Measurements from ENCODE around the gene SHB.
A peak's percentile ranks its signal among the peaks of the same experiment; 100 is the strongest.
"Not testable (repeated sequence)": the region's sequence is repeated elsewhere in the genome, so short reads cannot be mapped to it uniquely, and the experiment has no call there.

Gene SHB

DNA sequence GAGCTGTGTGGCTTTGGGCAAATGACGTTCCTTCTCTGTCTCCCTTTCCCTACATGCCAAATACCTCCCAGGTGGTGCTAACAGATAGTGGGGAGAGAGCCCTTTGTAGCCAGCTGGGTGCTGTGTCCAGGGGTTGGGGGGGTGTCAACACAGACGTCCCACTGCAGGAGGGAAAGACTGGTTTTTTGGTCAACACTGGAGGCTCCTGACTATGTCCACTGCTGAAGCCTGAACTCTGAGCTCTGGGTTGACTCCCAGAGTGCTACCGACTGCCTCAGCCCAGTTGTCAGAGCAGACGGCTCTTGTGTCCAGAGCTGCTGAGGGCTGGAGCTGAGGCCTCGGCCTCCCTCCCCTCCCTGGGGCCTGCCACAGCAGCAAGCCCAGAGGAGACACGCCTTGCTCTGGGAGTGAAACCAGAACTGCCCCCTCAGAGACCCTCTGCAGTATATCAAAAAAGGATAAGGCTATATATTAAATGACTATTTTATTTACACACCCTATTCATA lies 150.3 kb downstream of the SHB start:
- no peak for DNase-seq (ENCODE audit: low read depth)

DNA sequence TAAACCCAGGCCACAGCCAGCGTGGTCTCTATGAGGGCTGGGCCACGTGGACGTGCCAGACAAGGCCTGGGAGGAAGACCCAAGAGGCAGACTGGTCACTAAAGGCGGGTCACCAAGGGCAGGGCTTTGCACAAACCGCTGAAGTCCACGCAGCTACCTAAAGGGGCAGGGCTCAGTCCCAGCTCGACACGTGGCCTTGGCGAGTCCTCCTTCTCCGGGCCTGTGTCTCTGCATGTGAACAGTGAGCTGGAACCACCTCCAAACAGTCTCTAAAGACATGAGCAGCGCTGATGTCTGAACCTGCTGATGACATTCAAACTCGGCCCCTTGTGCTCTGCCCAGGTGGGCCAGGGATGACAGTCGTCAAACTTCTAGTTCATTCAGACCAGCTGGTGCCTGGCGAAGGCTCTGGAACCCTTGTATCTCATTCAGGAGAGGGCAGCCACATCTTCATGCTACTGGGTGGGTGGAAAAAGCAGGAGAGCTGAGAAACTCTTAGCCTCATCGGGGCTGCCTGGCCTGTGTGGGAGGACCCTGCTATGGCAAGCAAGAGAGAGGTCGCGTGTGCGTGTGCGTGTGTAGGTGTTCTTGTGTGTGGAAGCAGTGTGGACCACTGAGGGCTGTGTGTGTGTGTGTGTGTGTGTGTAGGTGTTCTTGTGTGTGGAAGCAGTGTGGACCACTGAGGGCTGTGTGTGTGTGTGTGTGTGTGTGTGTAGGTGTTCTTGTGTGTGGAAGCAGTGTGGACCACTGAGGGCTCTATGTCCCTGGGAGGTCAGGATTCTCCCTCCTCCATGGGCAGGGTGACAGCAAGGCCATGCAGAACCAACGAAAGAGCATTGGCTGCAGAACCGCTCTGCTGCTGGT lies 151.0 kb downstream of the SHB start:
- no peak for DNase-seq (ENCODE audit: low read depth)

DNA sequence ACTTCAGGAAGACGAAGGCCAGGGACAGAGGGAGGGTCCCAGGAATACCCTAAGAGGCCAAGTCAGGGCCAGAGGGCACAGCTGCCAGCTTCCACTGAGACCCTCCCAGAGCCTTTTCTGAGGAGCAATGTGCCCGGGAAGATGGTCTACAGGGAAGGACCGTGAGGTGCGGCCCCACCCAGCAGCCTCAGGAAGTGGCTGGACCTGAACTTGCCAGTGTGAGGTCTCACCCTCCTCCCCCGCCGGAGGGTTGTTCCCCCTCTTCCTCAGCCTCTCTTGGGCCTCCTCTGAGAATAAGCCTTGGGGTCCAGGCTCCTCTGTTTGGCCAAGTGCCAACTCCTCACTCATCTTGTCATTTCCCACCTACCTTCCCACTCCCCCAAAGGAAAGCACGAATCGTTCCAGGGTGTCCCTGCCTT lies 151.7 kb downstream of the SHB start:
- DNase-seq (ENCODE audit: low read depth), result no peak

- no peak for DNase-seq (ENCODE audit: low read depth)
These were observed 152.3 kb downstream of the SHB start for GRCh38 chr9:37916471-37917312.

DNA sequence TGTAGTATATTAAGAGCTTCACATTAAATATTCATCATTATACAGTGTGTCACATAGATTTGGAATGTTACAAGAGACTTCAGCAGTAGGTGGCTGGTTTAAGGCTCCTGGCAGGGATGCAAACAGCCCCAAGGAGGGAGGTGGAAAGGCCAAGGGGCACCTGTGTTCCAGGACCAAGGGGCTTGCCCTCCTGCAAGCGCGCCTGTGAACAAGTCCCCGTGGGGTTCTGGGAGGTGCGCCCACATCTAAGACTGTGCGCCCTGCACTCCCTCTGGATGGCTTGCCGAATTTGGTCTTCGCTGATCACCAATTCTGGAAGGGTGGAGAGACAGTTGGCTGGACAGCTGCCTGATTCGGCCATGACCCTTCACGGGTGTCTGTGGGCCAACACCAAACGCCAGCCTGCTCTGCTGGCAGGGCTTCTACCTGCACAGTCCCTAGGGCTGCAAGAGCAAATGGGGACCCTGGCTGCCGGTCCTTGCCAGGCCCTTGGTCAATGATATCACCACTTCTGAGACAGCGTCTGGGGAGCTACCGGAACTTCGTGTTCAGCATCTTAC lies 153.0 kb downstream of the SHB start:
- no peak for DNase-seq (ENCODE audit: low read depth)

DNA sequence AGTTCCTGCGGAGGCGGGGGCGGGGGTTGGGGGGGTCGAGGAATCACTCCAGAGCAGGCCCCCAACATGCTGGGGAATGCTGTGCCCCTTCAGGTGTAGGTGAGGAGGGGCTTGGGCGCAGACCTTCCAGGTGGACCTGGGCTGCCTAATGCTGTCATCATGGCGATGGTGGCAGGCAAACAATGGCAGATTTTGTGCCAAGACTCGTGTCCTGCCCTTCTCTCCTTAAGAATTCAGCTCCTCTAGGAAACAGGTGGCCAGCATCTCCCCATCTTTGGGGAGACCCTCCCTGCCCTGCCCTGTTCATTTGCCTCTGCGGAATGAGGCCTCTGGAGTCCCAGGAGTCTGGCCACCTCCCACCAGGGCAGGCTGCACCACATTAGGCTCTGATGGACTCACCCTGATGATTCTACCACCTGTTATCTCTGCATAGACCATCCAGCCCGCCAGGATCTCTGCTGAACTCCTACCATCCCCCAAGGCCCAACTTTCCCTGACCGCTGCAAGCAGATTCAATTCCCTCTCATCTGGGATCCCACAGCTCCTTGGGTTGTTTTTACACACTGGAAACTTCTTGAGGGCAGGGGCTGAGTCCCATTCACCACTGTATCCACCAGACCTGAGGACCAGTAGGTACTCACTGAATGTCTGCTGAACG lies 154.2 kb downstream of the SHB start:
- DNase-seq (ENCODE audit: low read depth), result no peak

- no peak for DNase-seq (ENCODE audit: low read depth)
These were observed 154.9 kb downstream of the SHB start for GRCh38 chr9:37914154-37914551.

DNA sequence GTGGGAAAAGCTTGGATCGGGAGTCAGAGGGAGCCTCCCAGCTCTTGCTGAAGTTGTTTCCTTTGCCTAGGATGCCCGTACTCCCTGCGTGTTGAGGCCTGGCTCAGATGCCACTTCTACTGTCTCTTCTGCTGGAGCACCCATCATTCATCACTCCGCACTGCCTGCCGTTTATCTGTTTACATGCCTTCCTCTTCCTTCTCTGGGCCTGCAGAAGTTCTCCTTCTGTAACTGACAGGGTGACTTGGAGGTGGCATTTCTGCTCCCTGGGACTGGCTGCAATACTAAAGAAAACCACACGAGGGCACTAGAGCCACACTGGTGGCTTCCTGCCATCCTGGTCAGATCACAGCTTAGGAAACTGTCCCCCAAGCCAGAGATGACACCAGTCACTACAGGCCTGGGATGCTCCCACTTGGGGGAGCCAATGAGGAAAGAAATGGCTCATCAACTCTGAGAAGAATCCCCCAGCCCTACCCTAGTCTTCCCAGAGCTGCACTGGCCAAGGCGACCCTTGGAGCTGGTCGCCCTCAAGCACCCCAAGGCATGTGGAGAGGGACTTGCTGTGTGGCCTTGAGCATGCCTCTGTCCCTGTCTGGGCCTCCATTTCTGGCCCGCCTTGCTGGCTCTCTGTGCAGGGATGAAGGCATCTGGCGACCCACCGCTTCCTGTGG lies 155.4 kb downstream of the SHB start:
- DNase-seq (ENCODE audit: low read depth), result peak; percentile 69

DNA sequence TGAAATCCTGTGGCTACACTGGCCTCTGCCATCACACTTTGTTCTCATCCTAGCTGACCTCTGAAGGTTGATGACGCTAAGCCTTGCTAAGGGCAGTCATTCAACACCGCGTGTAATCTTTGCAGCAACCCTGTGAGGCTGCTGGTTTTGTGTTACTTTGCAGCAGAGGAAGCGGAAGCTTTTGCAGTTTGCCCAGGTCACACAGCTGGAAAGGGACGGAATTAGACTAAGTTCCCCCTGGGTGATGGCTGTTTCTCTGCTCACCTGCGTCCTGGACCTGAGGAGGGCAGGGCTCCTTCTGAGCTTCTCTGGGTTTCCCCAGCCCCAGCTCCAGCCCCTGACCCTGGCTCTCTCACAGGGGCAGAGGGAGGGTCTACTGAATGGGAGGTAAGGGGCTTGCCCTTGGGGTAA lies 157.8 kb downstream of the SHB start:
- no peak for DNase-seq (ENCODE audit: low read depth)

GRCh38 chr9:37910271-37910670 lies 158.8 kb downstream of the SHB start:
- DNase-seq (ENCODE audit: low read depth), result no peak

DNA sequence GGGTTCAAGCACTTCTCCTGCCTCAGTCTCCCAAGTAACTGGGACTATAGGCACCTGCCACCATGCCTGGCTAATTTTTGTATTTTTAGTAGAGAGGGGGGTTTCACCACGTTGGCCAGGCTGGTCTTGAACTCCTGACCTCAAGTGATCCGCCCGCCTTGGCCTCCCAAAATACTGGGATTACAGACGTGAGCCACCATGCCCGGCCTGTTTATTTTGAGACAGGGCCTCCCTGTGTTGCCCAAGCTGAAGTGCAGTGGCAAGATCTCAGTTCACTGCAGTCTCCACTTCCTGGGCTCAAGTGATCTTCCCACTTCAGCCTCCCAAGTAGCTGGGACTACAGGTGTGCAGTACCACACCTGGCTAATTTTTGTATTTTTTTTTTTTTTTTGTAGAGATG lies 159.2 kb downstream of the SHB start:
- not testable (repeated sequence) for DNase-seq (ENCODE audit: low read depth)

- no peak for DNase-seq (ENCODE audit: low read depth)
These were observed 159.7 kb downstream of the SHB start for GRCh38 chr9:37909326-37909725.

DNA sequence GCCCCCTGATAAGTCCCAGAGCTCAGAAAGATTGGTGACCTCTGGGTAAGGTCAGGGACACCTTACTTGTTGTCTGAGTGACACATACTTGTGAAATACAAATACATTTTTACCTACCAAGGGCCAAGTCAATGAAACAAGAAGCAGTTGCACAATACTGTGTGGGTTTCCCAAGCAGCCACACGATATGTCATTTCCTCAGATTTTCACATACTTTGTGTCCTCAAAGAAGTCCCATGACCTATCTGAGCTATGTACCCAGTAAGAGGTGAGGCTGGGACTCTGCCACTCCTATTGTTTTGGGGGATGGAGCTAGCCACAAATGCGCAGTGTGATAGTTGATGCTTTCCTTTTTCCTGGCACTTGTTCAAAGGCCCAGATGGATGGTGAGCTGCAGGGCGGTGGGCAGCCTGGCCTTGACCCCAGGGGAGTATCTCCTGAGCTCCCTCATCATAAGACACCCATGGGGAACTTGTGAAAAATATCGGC lies 160.3 kb downstream of the SHB start:
- no peak for DNase-seq (ENCODE audit: low read depth)

GRCh38 chr9:37908283-37908682 lies 160.7 kb downstream of the SHB start:
- DNase-seq (ENCODE audit: low read depth), result no peak

DNA sequence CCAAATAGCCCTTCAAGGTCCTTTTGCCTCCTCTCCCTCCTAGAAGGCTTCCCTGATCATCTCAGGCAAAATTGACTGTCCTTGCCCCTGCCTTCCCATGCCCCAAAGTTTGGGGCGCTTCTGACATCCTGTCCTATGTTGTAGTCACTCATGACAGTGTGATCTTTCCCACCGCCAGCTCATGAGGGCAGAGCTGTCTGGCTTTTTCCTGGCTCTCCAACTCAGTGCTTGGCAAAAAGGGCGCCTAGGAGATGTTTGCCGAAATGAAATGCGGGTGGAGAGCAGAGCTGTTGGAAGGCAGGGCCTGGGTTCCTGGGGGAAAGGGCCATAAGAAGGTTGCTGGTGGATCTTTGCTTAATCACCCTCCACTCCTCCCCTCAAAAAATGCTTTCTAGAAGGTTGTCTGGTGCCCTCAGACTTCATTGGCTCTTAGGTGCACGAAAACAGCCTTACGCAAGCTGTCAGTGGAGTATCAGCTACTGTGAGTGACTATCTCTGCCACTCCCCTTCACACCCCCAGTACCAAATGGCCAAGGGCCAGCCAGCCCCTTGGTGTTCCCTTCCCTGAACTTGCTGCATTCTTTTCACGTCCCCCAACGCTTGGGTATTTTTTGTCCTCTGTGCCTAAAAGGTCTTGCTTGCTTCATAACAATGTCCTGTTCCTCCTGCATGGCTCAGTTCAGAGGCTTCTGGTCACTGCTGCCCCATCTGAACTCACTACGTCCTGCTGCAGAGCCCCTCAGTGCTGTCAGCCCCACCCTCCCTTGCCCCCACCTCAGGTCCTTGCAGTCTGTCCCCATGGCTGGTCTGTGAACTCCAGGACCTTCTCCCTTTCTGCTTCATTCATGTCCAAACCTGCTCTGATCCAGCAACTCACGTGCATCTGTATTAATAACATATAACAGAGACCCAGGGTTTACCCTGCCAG lies 162.5 kb downstream of the SHB start:
- no peak for DNase-seq (ENCODE audit: low read depth)

DNA sequence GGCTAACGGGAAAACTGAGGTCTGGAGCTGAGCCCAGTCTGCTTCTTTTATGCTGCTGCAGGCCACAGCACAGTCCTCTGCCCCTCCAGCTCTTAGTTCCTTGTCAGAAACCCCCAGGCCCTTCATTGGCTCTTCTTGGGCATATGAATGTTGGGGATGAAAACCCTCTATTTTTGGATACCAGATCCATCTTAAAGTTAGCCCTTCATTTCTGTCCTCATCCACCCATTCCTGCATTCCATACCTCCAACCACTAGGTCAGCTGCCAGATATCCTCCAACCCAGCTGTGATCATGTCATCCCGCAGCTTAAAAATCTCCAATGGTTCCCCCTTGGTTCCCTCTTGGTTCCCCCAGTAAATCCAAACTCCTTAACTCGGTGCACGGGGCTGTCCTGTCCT lies 163.3 kb downstream of the SHB start:
- DNase-seq (ENCODE audit: low read depth), result no peak

DNA sequence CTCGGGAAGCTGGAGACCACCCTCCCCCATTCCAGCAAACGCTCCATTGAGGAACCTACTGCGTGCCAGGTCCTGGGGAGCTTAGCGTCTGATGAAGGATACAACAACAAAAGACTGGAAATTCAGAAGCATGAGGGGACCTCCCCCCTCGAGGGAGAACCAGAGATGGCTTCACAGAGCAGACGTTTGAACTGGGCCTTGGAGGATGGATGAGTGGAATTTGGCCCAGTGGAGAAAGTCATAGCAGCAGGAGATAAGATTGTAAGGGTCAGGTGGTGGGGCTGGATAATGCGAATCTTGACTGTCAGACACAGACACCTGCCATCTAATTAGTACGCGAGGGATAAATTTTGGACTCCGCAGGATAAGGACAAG lies 163.9 kb downstream of the SHB start:
- DNase-seq (ENCODE audit: low read depth), result no peak

GRCh38 chr9:37904445-37905130 lies 164.4 kb downstream of the SHB start:
- DNase-seq (ENCODE audit: low read depth), result no peak

GRCh38 chr9:37903647-37904444 lies 165.2 kb downstream of the SHB start, which contains the start of gene SLC25A51:
Gene SLC25A51 (minus strand): TSS chr9:37904127. CDS start chr9:37888550, 15,577 bp downstream.
- DNase-seq (ENCODE audit: low read depth), result peak; percentile 91
